CD4-positive, alpha-beta T cell treated with Interleukin-4 for 4 hours (primary cell): ENCODE data around the gene IRF2BP1.

Experiments used
- DNase-seq: peaks from one replicate; pipeline ENCODE4 v3.0.0-alpha.2; 2020

The IRF2BP1 gene

DNA sequence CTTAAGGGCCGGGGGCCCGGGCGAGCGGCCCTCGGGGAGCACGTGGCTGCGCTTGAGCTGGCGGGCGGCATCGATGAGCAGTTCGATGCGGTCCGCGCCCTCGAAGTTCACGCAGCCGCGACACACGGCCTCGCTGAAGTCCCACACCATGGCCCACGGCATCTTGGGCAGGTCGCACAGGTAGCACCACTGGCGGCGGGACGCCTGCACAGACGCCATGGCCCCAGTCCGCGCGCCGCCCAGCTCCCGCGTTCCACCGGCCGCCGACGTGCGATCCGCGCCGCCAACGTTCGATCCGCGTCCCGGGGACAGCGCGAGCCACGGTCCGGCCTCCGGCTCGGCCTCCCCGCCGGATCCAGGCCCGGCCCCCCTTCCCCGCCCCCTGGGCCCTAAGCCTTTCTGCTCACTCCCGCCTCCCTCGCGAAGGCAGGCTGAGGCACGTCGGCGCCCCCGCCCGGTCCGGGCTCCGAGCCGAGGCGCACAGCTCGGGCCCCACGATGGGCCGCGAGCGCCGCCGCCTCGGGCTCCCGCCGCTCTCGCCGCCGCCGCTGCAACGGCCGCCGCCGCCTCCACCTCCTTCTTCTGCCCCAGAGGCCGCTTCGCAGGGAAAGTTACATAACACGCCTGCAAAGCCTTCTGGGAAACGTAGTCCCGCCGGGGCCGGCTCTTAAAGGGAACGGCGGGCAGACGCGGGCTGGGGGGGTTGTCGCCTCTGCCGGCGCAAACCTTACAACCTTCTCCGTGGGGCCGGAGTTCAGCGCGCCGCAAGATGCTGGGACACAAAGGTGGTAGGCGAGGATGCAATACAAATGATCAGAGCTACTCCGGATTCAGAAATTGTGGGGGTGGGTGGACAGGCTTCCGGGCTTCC, at the start of gene IRF2BP1:
IRF2BP1 (minus strand) TSS at position 586 of the 871 bp plus-strand sequence; CDS start at position 219, 367 bp downstream.
- peak; percentile 89 for DNase-seq

DNA sequence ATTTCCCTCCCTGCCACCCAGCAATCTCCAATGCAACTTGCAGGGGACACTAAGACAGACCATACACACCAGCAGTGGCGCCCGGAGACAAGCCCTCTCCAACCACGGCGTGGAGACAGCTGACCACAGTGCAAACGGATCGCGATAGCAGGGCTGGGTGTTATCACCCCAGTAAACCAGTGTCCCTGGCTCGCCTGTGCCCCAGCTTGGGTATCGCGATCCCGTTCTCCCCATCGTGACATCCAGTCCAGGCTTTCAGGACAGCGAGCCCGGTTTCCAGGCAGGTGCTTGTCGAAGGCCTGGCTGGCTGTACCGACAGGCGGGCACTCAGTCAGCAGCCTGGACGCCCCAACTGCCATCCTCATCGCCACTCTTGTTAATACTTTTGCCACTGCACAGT, 49.3 kb upstream of the IRF2BP1 start:
- no peak for DNase-seq

DNA sequence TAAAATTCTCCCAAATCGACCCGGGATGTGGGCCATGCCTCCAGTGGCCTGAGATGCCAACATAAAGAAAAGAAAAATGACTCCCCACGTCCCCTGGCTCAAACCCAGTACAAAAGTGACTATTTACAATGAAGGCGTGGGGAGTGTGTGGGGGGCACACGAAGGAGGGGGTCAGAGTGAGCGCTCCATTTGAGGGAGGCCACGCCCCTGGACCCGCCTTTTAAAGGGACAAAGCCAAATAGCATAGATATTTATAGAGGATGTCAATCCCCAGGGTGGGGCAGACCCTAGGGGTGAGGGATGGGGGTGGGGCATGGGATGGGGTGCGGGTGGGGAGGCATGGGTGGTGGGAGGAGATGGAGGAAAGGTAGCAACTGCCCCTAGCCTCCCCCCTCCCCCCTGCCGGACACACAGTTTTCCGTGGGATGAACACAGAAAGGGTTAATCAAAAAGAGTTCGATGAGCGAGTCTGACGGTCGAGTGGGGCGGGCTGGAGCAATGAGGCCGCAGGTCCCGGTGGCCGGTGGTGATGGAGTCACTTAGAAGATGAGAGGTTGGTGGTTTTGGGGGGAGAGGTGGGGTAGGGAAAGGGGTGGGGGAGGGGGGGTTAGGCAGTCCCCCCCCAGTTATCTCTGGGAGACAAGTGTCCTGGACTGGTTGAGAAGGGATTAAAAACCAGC, 48.8 kb upstream of the IRF2BP1 start:
- DNase-seq, result no peak

- no peak for DNase-seq
These were observed 47.8 kb upstream of the IRF2BP1 start for GRCh38 chr19:45933759-45934158.

DNA sequence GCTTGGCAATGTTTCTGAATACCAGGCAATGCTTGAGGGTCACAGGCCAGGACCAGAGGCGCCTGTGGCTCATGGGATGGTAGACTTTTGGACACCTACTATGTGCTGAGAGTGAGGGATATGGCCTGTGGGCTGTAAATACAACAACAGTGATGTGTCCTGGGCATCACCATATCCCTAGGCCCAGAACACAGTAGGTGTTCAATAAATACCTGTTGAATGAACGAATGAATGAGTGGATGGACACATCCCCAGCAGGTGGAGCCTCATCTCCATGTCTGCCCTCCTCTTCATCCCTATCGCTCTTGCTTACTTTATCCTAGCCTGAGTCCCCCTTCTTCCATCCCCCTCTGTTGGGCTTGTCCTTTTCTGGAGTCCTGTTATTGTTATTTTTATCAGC, 45.1 kb upstream of the IRF2BP1 start:
- no peak for DNase-seq

GRCh38 chr19:45929247-45929646, 43.3 kb upstream of the IRF2BP1 start:
- no peak for DNase-seq

- peak; percentile 91 for DNase-seq
These were observed 41.8 kb upstream of the IRF2BP1 start for GRCh38 chr19:45927565-45928261.

- DNase-seq, result no peak
These were observed 39.0 kb upstream of the IRF2BP1 start for GRCh38 chr19:45924891-45925447.

- DNase-seq, result no peak
These were observed 36.3 kb upstream of the IRF2BP1 start for GRCh38 chr19:45922281-45922680.

- DNase-seq, result no peak
These were observed 34.5 kb upstream of the IRF2BP1 start for GRCh38 chr19:45920458-45920857.

- DNase-seq, result no peak
These were observed 33.7 kb upstream of the IRF2BP1 start for GRCh38 chr19:45919678-45920077.

DNA sequence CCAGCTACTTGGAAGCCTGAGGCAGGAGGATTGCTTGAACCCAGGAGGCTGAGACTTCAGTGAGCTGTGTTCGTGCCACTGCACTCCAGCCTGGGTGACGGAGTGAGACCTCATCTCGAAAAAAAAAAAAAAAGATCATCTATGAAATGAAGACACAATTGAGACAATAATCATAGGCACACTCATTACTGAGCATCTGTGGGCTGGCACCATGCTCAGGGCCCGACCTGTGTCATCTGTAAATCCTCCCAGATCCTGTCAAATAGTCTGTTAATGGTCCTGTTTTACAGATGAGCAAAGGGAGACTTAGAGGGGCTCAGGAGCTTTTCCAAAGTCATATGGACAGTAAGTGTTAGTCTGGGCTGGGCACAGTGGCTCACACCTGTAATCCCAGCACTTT, 32.8 kb upstream of the IRF2BP1 start:
- DNase-seq, result no peak

DNA sequence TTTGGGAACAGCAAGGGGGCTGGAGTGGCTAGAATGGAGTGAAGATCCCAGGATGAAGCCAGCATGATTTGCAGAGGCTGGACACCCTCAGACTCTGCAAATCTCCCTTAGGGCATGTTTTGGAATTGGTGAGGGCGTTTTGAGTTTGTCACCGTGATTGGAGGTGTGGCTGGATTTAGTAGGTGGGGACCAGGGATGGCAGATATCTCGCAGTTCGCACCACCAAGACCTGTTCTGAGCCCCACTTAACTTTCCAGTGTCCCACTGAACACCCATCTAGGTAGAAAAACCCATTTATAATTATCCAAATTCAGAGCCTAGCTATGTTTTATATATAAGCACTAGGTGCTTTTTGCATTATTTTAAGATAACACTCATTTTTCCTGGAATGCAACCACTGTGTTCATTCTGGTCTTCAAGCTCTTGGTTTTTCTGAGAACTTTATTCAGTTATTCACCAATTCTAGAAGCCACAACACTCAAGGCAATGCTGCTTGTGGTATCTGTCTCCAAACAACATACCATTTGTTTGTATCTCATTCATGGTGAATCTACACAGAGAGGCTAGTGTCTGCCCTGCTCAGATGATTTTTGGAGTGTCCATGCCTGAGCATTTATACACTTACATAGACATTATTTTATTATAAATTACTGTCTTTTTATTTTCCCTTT, 31.6 kb upstream of the IRF2BP1 start:
- no peak for DNase-seq

DNA sequence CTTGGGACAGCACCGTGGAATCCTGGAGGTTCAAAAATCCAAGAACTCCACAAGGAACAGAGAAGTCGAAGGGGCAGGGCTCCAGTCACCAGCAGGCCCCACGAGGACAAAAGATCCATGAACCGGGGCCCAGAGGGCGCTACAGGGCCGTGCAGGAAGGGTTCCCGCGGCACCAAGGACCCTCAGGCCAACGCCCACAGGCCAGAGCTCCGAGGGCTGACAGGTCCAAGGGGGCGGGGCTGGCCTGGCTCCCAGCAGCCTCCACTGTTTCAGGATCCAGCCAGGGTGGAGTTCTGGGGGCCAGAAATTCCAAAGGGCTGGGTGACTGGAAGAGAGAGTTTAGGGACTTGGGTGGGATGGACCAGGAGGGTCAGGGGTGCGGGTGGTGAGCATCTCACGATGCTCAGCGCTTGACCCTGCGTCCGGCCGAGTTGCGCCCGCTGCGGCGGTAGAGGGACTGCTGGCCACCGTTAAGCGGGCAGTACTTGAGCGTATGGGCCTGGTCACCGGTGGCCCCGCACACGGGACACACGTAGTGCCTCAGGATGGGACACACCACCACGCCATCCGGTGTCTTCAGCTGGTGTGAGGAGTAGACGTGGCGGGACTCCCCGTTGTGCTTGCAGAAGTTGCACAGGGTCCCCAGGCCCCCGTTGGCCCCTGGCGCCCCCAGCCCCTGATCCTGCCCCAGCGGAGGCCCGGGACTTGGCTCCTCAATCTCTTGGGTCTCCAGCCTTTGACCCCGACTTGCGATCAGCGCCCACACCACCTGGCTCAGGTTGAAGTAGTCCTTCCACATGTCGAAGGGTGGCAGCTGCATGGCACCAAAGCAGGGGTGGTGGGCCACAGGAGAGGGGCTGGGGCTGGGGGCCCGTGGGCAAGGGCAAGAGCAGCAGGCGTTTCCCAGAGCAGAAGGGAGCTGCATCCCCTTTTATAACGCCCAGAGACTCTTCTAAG, 28.2 kb upstream of the IRF2BP1 start, which contains the start of gene NANOS2:
NANOS2 (minus strand) TSS at position 905 of the 957 bp plus-strand sequence; CDS start at position 820, 85 bp downstream.
- DNase-seq, result no peak

- no peak for DNase-seq
These were observed 25.4 kb upstream of the IRF2BP1 start for GRCh38 chr19:45911291-45911690.

- no peak for DNase-seq
These were observed 23.0 kb upstream of the IRF2BP1 start for GRCh38 chr19:45908956-45909355.

GRCh38 chr19:45906221-45906620, 20.3 kb upstream of the IRF2BP1 start:
- DNase-seq, result no peak

- DNase-seq, result no peak
These were observed 19.1 kb upstream of the IRF2BP1 start for GRCh38 chr19:45905011-45905410.

DNA sequence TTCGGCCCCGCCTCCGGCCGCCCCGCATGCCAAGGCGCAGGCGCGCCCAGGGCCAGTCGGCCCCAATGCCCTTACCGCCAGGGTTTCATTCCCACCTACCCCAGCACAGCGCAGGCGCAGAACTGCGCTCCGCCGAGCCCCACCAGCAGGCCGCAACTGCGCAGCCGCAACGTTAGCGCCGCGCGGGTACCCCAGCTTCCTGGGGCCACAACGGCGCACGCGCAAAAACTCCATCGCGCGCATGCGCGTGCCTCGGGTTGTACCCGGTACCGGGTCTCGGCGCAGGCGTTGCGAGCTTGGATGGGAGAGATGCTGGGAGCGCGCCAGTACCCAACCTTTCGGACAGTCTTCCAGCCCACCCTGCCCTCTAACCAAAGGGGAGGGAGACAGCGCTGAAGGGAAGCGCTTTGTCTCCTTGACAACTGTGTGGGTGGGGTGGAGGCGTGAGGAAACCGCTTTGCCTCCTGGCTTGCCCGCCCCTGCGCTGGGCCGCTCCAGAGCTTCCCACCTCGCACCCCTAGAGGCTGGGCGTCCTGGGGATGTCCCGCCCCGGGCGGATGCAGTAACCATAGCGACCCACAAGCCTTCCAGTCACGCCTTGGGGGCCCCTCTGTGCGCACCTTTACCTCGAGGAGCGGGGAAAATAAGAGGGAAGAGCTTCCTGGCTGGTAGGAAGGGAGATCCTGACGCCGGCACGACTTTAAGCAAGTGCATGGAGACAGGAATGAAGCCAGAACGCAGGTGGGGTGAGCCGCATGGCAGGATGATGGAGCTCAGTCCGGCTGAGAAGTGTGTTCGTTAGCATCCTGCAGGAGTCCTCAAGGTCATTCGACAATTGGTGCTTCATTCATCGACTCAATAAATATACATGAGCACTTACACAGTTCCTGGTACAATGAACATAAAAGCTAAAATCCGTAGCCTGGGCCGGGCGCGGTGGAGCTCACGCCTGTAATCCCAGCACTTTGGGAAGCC, 17.0 kb upstream of the IRF2BP1 start:
- DNase-seq, result peak; percentile 97
